Measurements from ENCODE around the gene TSPAN31. TPM values are rescaled to one million over a fixed set of nuclear protein-coding genes. Genes with fewer than 3 reads are reported as not detected.
"Not testable (repeated sequence)": the region's sequence is repeated elsewhere in the genome, so short reads cannot be mapped to it uniquely, and the experiment has no call there.

TSPAN31 gene
- total RNA-seq, 2 experiments from 2014 or later: 8.6 to 10.6 TPM

DNA sequence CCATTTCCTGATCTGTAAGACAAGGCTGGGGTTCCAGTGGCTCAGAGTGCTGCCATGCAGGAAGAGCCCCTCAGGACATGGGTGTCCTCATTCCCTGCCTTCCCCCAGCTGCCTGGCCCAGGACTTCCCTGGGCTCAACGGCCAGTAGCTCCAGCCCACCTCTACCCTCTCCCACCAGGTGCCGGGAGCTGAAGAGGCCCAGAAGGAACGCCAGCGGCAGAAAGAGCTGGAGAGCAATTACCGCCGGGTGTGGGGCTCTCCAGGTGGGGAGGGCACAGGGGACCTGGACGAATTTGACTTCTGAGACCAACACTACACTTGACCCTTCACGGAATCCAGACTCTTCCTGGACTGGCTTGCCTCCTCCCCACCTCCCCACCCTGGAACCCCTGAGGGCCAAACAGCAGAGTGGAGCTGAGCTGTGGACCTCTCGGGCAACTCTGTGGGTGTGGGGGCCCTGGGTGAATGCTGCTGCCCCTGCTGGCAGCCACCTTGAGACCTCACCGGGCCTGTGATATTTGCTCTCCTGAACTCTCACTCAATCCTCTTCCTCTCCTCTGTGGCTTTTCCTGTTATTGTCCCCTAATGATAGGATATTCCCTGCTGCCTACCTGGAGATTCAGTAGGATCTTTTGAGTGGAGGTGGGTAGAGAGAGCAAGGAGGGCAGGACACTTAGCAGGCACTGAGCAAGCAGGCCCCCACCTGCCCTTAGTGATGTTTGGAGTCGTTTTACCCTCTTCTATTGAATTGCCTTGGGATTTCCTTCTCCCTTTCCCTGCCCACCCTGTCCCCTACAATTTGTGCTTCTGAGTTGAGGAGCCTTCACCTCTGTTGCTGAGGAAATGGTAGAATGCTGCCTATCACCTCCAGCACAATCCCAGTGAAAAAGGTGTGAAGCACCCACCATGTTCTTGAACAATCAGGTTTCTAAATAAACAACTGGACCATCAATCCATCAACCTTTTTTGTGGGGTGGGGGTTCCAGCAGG is 23.9 kb upstream of the TSPAN31 start:
- POLR2A ChIA-PET: no interaction called here
- CTCF ChIA-PET: interaction anchor here (1.0 to 1.5 kb wide), 2 partner anchors 9 to 469 kb away, joined by 3 read pairs; partner anchors contain the start of gene STAC3

DNA sequence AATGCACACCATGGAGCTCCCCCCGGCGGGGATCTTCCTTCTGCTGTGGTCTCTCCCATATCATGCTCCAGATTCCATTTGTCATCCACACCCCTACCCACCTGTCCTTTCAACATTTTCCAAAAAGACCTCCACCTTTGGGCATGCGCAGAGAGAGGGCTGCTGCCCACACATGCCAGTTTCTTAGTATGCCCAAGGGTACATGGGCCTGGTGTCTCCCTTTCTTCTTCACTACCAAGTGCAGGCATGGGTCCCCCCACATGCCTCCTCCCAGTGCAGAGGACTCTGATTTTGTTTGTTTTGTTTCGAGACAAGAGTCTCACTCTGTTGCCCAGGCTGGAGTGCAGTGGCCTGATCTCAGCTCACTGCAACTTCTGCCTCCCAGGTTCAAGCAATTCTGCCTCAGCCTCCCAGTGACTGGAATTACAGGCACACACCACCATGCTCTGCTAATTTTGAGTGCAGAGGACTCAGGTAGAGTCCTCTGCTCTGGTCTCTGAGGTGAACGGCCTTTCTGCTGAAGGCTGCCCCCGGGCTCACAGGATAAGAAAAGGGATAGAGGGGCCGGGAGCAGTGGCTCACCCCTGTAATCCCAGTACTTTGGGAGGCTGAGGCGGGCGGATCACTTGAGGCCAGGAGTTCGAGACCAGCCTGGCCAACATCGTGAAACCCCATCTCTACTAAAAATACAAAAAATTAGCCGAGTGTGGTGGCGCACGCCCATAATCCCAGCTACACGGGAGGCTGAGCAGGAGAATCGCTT is 22.8 kb upstream of the TSPAN31 start:
- POLR2A ChIA-PET: interaction anchor here (1.3 kb wide), 1 partner anchor 17 kb away, joined by 3 read pairs; no protein-coding TSS in a partner anchor
- CTCF ChIA-PET: not testable (repeated sequence)

DNA sequence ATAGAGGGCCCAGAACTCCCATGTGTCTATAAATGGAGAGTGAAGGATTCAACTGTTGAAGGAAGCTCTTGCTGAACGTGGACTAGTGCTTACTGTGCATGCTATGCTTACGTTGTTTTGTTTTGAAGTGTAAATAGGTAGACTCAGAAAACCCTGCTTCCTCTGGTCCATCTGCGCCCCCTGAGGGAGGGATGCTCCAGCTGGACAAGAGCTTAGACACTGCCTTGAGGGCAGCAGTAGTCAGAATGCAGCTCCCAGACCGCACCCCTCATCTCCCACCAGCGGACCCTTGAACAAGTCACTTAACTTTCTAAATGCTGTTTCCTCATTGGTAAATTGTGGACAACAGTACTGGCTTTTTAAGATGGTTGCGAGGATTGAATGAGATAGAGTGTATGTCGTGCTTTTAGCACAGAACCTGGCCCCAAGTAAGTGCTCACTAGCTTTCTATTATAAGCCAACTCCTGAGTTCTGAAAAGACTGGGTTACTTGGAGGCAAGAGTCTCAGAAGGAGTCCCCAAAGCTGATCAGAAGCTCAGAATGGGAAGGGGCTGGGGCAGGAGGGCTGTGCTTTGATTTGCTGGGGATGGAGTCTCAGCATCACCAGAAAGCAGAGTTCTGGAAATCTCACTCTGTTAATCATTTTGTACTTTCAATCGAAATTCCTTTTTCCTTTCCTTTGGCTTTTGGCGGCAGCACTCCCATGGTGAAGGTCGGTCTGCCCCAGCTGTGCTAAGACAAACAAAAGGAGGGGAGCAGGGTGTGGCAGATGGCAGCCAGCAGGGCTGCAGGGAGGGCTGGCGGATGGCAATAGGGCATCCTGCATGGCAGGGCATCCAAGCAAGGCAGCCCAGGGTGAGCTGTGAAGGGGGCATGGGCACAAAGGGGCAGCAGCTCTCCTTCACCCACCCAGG is 21.9 kb upstream of the TSPAN31 start:
- ChIA-PET POLR2A (interaction anchor here (0.5 to 1.3 kb wide), 2 partner anchors 16 to 22 kb away, joined by 3 to 6 read pairs; partner anchors contain the start of gene TSPAN31), CTCF (no interaction called here)

DNA sequence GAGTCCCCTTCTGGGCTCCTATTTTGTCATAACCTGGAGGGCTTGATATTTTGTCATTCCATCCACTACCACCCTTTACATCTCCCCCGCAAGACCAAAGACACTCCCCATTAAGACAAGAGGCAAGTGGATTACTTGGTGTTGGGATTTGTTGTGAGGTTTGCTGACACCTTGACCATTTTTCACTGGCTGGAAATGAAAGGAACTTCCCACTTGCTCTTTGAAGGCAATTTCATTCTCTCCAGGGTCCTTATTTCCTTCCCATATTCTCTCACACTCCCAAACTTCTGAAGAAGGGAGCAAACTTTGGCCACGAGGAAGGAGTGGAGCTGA is 21.2 kb upstream of the TSPAN31 start:
- POLR2A ChIA-PET: interaction anchor here (1.3 kb wide), 1 partner anchor 16 kb away, joined by 3 read pairs; no protein-coding TSS in a partner anchor
- CTCF ChIA-PET: no interaction called here

DNA sequence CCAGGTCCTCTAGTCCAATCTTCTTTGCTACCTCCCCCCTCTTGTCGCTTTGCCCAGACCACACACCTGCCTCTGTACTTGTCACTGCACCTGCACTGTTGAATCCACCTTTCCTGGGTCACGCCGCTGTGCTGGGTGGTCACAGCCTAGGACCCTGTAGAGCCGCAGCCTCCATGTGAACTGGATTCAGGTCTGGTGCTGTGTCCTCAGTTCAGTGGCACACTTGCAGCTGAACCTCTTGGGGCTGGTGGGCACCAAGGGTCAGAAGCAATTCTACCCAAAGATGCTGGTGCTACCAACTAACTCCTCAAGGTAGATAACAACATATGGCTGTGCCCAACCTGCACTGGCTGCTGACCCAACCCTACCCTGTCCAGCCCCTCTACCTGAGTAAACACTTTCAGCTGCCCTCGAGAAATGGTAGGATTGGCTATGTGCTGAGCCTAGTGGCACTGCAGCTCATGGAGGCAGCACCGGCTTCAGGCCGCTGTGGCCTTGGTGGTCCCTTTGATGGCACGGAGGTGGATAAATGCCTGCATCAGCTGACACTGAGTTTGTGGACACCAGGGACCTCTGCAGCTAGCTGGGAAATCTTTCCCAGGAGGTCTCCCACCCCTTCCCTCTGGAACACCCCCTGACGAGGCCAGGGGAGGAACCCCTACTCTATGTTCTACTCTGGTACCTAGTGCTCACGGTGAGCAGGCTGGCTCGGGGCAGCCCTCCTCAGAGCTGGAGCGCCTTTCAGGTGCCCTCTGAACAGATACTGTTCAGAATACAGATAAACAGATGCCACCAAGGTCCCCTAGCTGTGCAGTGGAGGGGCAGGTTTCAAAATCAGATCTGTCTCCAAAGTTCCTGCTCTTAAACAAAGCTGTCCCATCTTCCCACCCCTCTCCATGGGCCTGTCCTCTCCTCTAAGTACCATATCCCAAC is 20.6 kb upstream of the TSPAN31 start:
- ChIA-PET CTCF (interaction anchor here (0.5 kb wide), 1 partner anchor 109 kb away, joined by 3 read pairs; no protein-coding TSS in a partner anchor), POLR2A (no interaction called here)

DNA sequence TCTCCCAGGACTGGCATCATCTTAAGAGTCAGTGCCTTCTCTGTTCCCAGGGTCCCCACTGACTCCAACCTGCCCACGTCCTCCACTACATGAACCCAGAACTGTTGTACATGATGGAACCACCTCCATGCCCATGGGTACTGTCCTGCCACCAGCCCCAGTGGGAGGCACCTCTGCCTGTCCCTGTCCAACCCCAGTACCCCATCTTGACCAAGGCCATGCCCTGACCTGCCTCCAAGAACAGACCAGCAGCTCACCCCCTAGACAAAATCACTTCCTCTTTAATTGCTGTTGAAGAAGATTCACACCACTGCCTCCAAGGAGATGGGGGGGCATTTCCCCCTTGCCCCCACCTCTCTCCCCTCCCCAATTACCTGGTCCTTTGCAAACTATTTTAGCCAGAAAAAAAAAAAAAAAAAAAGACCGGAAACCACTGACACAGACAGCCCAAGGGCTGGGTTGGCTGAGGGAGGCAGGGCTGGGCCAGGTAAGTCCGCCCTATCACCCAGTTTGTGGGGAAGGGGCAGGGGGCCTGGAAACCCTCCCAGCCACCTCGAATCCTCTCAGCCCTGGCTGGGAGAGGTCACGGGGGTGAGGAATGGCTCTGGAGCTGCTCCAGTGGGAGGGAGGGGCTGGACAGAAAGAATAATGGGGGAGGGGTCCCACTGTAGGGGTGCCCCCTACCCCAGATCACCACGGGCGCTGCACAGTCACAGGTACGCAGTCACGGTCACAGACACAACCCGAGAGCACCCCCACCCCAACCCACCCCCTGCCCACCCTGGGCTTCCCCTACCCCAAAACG is 19.7 kb upstream of the TSPAN31 start:
- CTCF ChIA-PET: interaction anchor here (0.8 to 1.4 kb wide), 2 partner anchors 8 to 16 kb away, joined by 4 to 6 read pairs; no protein-coding TSS in a partner anchor
- POLR2A ChIA-PET: no interaction called here

DNA sequence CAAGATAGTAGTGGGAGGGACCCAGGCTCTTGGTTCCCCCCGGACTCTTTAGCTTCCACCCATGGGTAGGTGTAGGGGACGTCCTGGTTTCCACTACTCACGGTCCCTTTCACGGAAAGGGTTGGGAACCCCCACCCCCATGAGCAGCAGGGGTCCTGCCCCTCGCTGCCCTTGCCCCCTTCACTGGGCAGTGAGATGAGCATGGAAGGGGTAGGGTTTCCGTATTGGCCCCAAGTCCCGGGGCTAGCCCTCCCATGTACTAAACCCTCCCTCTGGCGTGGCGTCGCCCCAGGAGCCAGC is 19.0 kb upstream of the TSPAN31 start:
- ChIA-PET POLR2A (no interaction called here), CTCF (interaction anchor here (0.8 to 1.4 kb wide), 2 partner anchors 9 to 15 kb away, joined by 4 to 6 read pairs; no protein-coding TSS in a partner anchor)

DNA sequence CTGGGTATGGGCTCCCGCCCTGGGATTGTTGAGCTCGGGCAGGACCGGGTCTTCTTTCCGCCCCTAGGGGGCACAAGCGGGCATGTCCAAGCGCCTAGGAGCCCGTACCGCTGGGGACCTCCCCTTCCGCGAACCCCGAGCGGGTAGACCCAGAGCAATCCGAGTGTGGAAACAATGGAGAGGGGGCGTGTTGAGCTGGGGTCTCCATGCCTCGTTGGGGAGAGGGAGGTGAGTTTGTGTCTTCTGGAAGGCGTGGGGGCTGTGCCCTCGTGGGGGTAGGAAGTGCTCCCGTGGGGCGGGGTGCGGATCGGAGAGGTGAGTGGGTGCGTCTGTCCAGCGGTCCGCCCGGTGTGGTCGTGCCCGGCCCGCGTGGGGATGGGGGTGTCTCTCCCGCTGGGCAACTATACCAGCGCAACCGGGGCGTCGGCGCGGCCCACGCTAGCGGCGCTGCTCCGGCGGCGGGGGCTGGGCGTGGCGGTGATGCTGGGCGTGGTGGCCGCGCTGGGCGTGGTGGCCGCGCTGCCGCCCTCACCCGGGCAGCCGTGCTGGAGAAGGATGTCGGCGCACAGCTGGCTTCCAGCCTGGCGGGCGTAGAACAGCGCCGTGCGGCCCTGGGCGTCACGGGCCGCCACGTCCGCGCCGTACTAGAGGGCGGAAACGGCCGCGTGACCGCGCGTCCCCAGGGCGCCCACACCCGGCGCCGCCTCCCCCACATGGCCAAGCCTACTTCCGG is 18.5 kb upstream of the TSPAN31 start:
- CTCF ChIA-PET: interaction anchor here (0.8 to 1.4 kb wide), 2 partner anchors 9 to 15 kb away, joined by 4 to 6 read pairs; no protein-coding TSS in a partner anchor

DNA sequence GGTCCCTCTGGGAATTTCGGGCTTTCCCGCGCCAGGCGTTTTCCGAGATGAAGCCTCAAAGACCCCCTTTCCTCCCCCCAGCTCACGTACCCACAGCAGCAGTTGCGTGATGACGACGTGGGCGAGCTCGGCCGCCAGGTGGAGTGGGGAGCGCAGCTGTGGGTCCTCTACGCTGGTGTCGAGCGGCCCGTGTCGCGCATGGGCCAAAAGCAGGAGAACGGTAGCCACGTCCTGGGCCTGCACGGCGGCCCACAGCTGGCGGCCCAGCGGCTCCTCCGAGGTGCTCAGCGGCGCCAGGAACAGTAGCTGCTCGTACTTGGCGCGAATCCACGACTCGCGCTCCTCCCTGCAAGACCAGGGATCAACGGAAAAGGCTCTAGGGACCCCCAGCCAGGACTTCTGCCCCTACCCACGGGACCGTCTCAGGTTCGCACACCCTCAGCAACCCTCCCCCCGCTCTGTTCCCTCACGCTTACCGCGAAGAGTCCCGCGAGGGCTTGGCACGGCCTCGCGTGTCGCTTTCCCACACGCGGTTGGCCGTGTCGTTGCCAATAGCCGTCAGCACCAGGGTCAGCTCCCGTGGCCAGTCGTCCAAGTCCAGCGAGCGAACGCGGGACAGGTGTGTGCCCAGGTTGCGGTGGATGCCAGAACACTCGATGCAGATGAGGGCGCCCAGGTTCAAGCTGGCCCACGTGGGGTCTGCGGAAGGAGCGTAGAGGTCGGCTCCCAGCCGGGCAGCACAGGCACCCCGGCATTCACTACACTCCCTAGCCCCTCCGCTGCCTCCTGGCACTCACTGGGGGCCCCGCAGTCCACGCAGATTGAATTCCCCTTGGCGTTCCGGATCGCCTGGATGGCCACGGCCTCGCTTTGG is 17.7 kb upstream of the TSPAN31 start:
- ChIA-PET CTCF (no interaction called here), POLR2A (no interaction called here)

More for the DNA sequence above, 18.5 kb upstream of the TSPAN31 start:
- POLR2A ChIA-PET: no interaction called here

DNA sequence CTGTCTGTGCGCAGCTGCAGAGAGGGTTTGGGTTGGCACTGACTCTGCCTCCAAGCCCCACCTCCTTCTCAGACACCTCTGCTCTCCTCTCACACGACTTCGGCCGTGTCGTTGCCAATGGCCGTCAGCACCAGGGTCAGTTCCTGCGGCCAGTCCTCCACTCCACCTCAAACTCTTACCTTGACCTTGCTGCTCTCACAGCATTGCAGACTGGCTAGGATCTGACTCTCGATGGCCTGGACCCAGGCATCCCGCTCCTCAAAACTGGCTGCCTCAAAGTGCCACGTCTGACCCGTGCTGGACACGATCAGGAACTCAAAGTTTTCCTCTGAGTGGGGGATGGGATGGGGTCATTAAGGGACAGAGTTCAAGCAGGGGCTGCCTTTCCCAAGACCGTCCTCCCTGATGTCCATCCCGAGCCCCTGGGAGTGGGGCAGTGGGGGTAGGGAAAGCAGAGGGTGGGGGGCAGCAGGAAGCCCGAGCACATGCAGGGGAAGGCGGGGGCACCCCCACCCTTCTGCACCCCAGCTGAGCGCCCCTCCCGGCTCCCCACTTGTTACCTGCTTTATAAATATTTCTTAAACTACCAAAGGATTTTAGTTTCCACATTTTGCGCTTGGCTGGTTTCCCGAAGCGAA is 17.0 kb upstream of the TSPAN31 start:
- CTCF ChIA-PET: no interaction called here
- POLR2A ChIA-PET: no interaction called here

DNA sequence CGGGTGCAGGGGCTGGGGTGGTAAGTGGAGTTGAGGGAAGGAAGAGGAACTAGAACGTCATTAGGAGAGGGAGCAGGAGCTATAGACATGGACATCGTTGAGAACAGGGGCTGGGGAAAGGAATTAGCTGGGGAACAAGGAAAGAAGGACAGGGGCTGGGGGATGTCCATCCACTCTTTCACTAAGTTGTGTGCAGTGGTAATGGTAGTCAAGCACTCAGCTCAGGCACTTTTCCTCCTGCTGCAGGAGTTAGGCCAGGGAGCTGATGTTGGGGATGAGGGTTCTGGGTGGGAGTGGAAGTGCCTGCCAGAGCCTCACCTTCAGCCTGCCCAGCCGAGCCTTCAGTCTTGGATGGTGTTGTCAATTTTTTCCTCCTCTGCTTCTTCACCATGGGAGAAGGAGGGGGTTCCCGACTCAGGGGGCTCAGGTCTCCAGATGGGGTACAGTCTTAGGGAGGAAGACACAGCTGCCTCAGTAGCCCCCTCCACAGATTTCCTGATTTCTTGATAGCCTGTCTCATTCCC is 15.5 kb upstream of the TSPAN31 start:
- POLR2A ChIA-PET: no interaction called here

DNA sequence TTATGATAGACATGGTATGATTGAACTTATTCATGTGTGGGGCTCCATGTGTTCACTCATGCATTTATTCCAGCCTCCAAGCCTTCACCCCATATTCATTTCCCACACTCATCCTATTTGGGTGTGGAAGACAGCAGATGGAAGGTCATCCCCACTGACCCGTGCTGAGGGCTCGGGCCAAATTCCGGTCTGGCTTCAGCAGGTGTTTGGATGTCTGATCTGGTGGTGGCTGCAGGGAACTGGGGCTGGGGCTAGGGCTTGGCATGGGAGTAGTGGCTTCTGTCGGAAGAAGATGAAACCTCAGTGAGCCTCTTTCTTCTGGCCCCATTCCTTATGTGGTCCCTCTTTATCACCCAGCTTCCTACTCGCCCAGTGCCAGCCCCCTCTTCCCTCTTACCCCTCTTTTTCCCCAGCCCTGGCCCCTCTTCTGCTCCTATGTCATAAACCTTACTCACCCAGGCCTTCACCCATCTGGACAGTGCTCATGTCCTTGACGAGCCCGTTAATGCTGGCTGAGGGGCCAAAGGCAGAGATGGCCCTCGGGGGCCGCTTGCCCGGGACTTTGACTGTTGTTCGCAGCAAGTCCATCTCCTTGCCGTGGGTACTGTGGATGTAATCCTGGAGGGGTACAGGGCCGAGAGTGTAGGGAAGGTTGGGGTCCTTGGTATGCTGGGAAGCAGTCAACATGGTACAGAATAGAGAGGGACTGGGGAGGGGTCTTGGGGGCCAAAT is 14.3 kb upstream of the TSPAN31 start:
- ChIA-PET POLR2A (no interaction called here), CTCF (interaction anchor here (1.1 kb wide), 1 partner anchor 10 kb away, joined by 3 read pairs; no protein-coding TSS in a partner anchor)

More for the DNA sequence above, 15.5 kb upstream of the TSPAN31 start:
- CTCF ChIA-PET: interaction anchor here (1.1 kb wide), 1 partner anchor 9 kb away, joined by 3 read pairs; no protein-coding TSS in a partner anchor

DNA sequence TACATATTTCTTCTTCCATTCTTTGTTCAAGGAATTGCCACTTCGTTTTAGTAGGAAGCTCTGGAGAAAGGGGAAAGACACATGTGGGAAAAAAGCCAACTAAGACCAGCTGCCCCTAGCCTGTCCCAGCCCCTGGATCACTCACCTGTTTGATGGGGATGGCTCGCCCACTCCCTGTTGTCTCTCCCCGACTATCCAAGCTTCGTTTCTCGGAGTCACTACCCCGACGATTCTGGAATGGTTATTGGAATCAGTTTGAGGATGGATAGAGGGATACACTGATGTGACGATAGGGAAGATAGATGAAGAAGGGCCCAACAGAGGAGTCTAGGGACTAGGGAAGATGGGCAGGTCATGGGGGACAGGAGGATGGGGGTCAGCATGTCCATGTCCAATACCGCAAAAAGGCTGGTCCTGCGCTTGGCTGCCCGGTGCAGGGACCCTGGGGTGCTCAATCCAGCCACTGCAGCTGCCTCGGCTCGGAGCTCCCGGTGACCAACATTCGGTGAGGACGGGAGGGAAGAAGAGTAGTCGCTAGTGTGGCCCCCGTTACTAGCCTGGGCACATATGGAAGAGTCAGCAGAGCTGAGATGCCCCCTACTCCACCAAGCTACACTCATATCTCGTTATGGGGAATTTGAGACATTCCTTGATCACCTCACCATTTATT is 13.3 kb upstream of the TSPAN31 start:
- ChIA-PET CTCF (no interaction called here), POLR2A (no interaction called here)

DNA sequence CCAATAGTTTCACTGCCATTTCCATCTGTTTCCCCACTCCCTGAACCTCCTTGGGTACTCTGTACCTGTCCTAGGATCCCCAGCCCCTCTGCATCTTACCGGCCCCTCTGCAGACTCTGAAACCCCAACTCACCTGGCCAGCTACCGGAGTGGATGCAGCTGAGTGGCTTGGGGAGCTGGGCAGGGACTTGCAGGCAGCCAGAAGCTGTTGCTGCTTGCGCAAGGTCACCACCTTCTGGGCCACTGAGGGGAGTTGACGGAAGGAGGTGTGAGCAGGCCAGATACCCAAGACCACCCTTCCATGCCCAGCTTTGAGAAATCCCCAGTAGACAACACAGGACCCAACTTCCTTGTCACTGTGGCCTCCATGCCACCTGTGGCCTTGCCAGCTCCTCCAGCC is 12.6 kb upstream of the TSPAN31 start:
- ChIA-PET CTCF (no interaction called here), POLR2A (no interaction called here)
